HepG2 (cell line): ENCODE data around the gene GATAD2B. TPM values are rescaled to one million over a fixed set of nuclear protein-coding genes. Genes with fewer than 3 reads are reported as not detected.

Experiments
- ATAC-seq: fragments of 200-7000 bp; cut with Tn5 transposase; 3 replicates; pipeline ENCODE4 v1.9.1; 2020; ENCODE audit warnings: mild to moderate bottlenecking, moderate library complexity
- BruUV-seq: library from RNA; stranded (reverse); fragments of 400-500 nt; replicated peaks from 2 replicates; lab custom pipeline; 2021; lab: Mats Ljungman, UMichigan
- CTCF ChIA-PET: fragments of 300-600 bp; formaldehyde crosslinking; extraction: SDS; loops from one replicate; lab custom pipeline; 2021; ENCODE audit warnings: low total read pairs, inconsistent platforms, low intra/inter-chr PET ratio; lab: Yijun Ruan, JAX
- POLR2A ChIA-PET: fragments of 350-600 bp; sonication (Branson Sonifier 250); formaldehyde crosslinking; loops from one replicate; lab custom pipeline; 2020; ENCODE audit warnings: antibody characterized with exemption, inconsistent platforms; lab: Yijun Ruan, JAX
- DNase-seq: peaks from one replicate; pipeline ENCODE4 v3.0.0-alpha.2; 2015; ENCODE audit warnings: low spot score
- FAIRE-seq: peaks from 3 replicates; lab custom pipeline; 2011; peaks lifted over from hg19 to GRCh38; lab: Jason Lieb, UNC
- H2AFZ ChIP-seq: one replicate; pipeline ENCODE4 v1.6.1; 2011; ENCODE audit warnings: low read length, inconsistent platforms
- H3K27ac ChIP-seq: fragments of 300-600 bp; 3 replicates; pipeline ENCODE4 v1.8.0; 2011; ENCODE audit warnings: mixed run types, mild to moderate bottlenecking, mixed read lengths, low read length, inconsistent platforms; ENCODE audit not compliant: insufficient read depth; ENCODE audit errors: extremely low read length
- H3K27me3 ChIP-seq, 2 experiments: fragments of 200-600 bp in 1 of 2; 2 replicates in 1 of 2; 3 replicates in 1 of 2; pipeline versions ENCODE4 v1.6.0 to v1.8.0; 2011; ENCODE audit warnings: low read length in 2 of 2, mild to moderate bottlenecking in 2 of 2, moderate library complexity in 2 of 2, inconsistent platforms in 1 of 2; ENCODE audit not compliant: insufficient read depth in 2 of 2, control insufficient read depth in 1 of 2
- H3K36me3 ChIP-seq, 2 experiments: fragments of 200-600 bp in 1 of 2; replicated peaks in 1 of 2; 2 replicates in 1 of 2; 3 replicates in 1 of 2; pipeline versions ENCODE4 v1.5.1 to v1.8.0; 2011; ENCODE audit warnings: low read length in 2 of 2, inconsistent platforms in 1 of 2; ENCODE audit not compliant: insufficient read depth in 2 of 2, control insufficient read depth in 1 of 2
- H3K4me1 ChIP-seq: 2 replicates; pipeline ENCODE4 v1.5.1; 2012; ENCODE audit warnings: low read length, inconsistent platforms; ENCODE audit not compliant: insufficient read depth
- H3K4me2 ChIP-seq: 2 replicates; pipeline ENCODE4 v1.6.0; 2011; ENCODE audit warnings: low read depth, low read length, inconsistent platforms
- H3K4me3 ChIP-seq, 3 experiments: fragments of 200-600 bp in 1 of 3; sonication (generic), shearing (Covaris generic) in 1 of 3; replicated peaks in 1 of 3; 2 replicates each; pipeline ENCODE4 v1.5.1; 2011 to 2016; ENCODE audit warnings: low read length in 3 of 3, inconsistent platforms in 2 of 3, low read depth in 2 of 3, mild to moderate bottlenecking in 2 of 3, control low read depth in 1 of 3, mixed read lengths in 1 of 3; ENCODE audit not compliant: insufficient read depth in 1 of 3
- H3K79me2 ChIP-seq: one replicate; pipeline ENCODE4 v1.6.1; 2011; ENCODE audit warnings: low read length, inconsistent platforms; ENCODE audit not compliant: insufficient read depth
- H3K9ac ChIP-seq: 2 replicates; pipeline ENCODE4 v1.6.0; 2011; ENCODE audit warnings: mild to moderate bottlenecking, low read depth, low read length, inconsistent platforms; ENCODE audit not compliant: insufficient read depth
- H3K9me3 ChIP-seq: 2 replicates; pipeline ENCODE4 v1.5.1; 2012; ENCODE audit warnings: mild to moderate bottlenecking, low read length
- H4K20me1 ChIP-seq: 2 replicates; pipeline ENCODE4 v1.6.0; 2011; ENCODE audit warnings: inconsistent platforms, mild to moderate bottlenecking, low read length, moderate library complexity; ENCODE audit not compliant: insufficient read depth
- CTCF ChIP-seq: sonication (generic); formaldehyde crosslinking; IDR thresholded peaks from 2 replicates; pipeline ENCODE4 v1.5.0; 2020; ENCODE audit warnings: mild to moderate bottlenecking, missing genetic modification reagents, moderate library complexity
- DPF2 ChIP-seq: sonication (generic); formaldehyde crosslinking; IDR thresholded peaks from 2 replicates; pipeline ENCODE4 v1.4.0; 2020; ENCODE audit warnings: mild to moderate bottlenecking, low read depth, missing genetic modification reagents, borderline replicate concordance
- GABPB1 ChIP-seq: IDR thresholded peaks from 2 replicates; pipeline ENCODE4 v1.6.1; 2016; ENCODE audit warnings: mild to moderate bottlenecking, missing genetic modification reagents, moderate library complexity, missing compliant biosample characterization
- HDAC1 ChIP-seq: sonication (generic); formaldehyde crosslinking; IDR thresholded peaks from 2 replicates; pipeline ENCODE4 v1.5.1; 2020; ENCODE audit warnings: mild to moderate bottlenecking, missing genetic modification reagents
- HOXA3 ChIP-seq: sonication (generic); formaldehyde crosslinking; IDR thresholded peaks from 2 replicates; pipeline ENCODE4 v1.5.0; 2020; ENCODE audit warnings: missing genetic modification reagents
- MAZ ChIP-seq, 2 experiments: sonication (generic) in 1 of 2; formaldehyde crosslinking in 1 of 2; IDR thresholded peaks; 2 replicates each; pipeline versions ENCODE4 v1.5.0 to v1.6.1; 2012 to 2020; ENCODE audit warnings: low read depth in 2 of 2, mild to moderate bottlenecking in 2 of 2, borderline replicate concordance in 1 of 2, improper control_type of control experiment in 1 of 2, low read length in 1 of 2, missing genetic modification reagents in 1 of 2, moderate library complexity in 1 of 2
- MZF1 ChIP-seq: sonication (generic); formaldehyde crosslinking; IDR thresholded peaks from 2 replicates; pipeline ENCODE4 v1.8.1; 2023; ENCODE audit warnings: mild to moderate bottlenecking, missing genetic modification reagents, borderline replicate concordance
- RXRA ChIP-seq: sonication (generic); formaldehyde crosslinking; IDR thresholded peaks from 2 replicates; pipeline ENCODE4 v1.5.1; 2020; ENCODE audit warnings: missing genetic modification reagents
- SALL2 ChIP-seq: sonication (generic); formaldehyde crosslinking; IDR thresholded peaks from 2 replicates; pipeline ENCODE4 v1.8.1; 2023; ENCODE audit warnings: mild to moderate bottlenecking, missing genetic modification reagents, inconsistent platforms
- ZNF263 ChIP-seq: sonication (generic); formaldehyde crosslinking; IDR thresholded peaks from 2 replicates; pipeline ENCODE4 v1.4.0; 2020; ENCODE audit warnings: missing genetic modification reagents
- ZNF792 ChIP-seq: IDR thresholded peaks from 2 replicates; pipeline ENCODE4 v1.6.1; 2016
- WGBS: methylation state at CpG from one replicate; pipeline ENCODE4 v1.1.6; 2017; ENCODE audit warnings: low lambda C conversion rate; 5-methylcytosine and 5-hydroxymethylcytosine counted together
- in situ Hi-C: cut with HindIII; loops from 2 replicates; pipeline ENCODE4 v1.10.0; 2017; ENCODE audit warnings: low pct_unique_long_range_greater_than_20kb; ENCODE audit not compliant: extremely low pct_ligation_motif_present
- intact Hi-C: fragments of 100-400 bp; cut with micrococcal nuclease; formaldehyde crosslinking; loops from one replicate; pipeline ENCODE4 v1.10.0; 2022; ENCODE audit not compliant: unreplicated experiment
- polyA plus RNA-seq, 8 experiments: library from polyadenylated mRNA; depleted of rRNA in 3 of 8; stranded (reverse) in 7 of 8; unstranded in 1 of 8; fragments of >200 nt; fragmentation: Illumina TruSeq in 4 of 8; extraction: Trizol in 4 of 8; gene quantifications; 2 replicates each; pipeline versions ENCODE4 v1.2.1 to v1.2.3, GENCODE V29; 2011 to 2016; ENCODE audit warnings: low read depth in 4 of 8, missing spikeins in 1 of 8, mixed read lengths in 1 of 8; ENCODE audit not compliant: insufficient read depth in 1 of 8
- total RNA-seq, 5 experiments: library from RNA; depleted of rRNA; stranded (reverse); fragments of >200 nt; fragmentation: Illumina TruSeq; extraction: Trizol; gene quantifications; 2 replicates each; pipeline ENCODE4 v1.2.3, GENCODE V29; 2016; ENCODE audit warnings: low read depth in 1 of 5
- TF ChIP-seq, protein P1 (sequence below): sonication (generic); formaldehyde crosslinking; IDR thresholded peaks from 2 replicates; pipeline ENCODE4 v1.5.1; 2020; ENCODE audit warnings: mild to moderate bottlenecking, missing genetic modification reagents, moderate library complexity
- TF ChIP-seq, protein P2 (sequence below): sonication (generic); formaldehyde crosslinking; IDR thresholded peaks from 2 replicates; pipeline ENCODE4 v1.5.0; 2020; ENCODE audit warnings: missing genetic modification reagents
- TF ChIP-seq, protein P3 (sequence below): sonication (generic); formaldehyde crosslinking; IDR thresholded peaks from 2 replicates; pipeline ENCODE4 v1.5.0; 2020; ENCODE audit warnings: mild to moderate bottlenecking, missing genetic modification reagents

GATAD2B gene
- total and polyA plus RNA-seq, 2 of the 13 experiments (the other 11 are each of a cell fraction or from before 2014, with no cell fraction given) = 3.2 to 5.2 TPM

DNA sequence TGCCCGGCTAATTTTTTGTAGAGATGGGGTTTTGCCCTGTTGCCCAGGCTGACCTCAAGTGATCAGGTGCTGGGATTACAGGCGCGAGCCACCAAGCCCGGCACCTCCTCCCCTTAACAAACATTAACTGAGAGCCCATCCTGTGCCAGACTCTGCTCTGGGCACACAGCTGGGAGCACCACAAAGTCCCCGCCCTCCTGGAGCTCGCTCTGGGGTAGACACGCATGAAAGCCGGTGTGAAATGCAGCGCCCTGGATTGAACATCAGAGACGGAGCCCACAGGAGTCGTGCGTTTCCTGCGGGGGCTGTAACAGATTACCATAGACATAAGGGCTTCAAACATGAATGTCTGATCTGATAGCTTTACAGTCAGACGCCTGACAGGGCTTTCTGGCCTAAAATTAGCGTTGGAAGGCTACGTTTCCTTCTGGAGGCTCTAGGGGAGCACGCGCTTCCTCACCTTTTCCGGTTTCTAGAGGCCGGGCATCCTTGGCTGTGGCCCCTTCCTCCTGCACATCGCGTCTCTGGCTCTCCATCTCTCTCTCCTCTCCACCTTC, 133.2 kb downstream of the GATAD2B start:
- no peak for FAIRE-seq
- Histone ChIP-seq H3K4me1 (peaks cover 41% of the 10 kb centered on the region), H3K4me2 (peak overlapping the region; percentile 66), H3K27ac (no peak overlapping the region), H3K36me3 (no peaks in the 10 kb centered on the region), H3K4me3 (peak overlapping the region in 1 of 3 experiments; percentile 47; a peak in 3 of 6 replicates), H3K27me3 (peaks cover 2 to 37% of the 10 kb centered on the region in 2 experiments; a peak in 3 of 5 replicates), H3K79me2 (no peaks in the 10 kb centered on the region), H2AFZ (peak overlapping the region; percentile 48), H3K9ac (no peak overlapping the region), H3K9me3 (no peaks in the 10 kb centered on the region), H4K20me1 (no peaks in the 10 kb centered on the region)
- DNase-seq = no peak
- TF ChIP-seq SALL2 (no peak), DPF2 (CRISPR knock-in tag) (no peak), ZNF263 (CRISPR knock-in tag) (peak; percentile 88), GABPB1 (CRISPR knock-in tag) (0 out of 2 replicates have a peak, but pooled peaks have one; percentile 9), MAZ (IDR thresholded peaks at IDR 0.05; ENCODE audit: borderline replicate concordance, low read depth, low read length) (no peak), MAZ (CRISPR knock-in tag; IDR thresholded peaks at IDR 0.05; ENCODE audit: low read depth) (no peak), HDAC1 (CRISPR knock-in tag) (0 out of 2 replicates have a peak, but pooled peaks have one; percentile 29), HOXA3 (no peak), MZF1 (CRISPR knock-in tag) (no peak), CTCF (CRISPR knock-in tag) (peak; percentile 9; the same call in 1 of the 2 replicates), ZNF792 (CRISPR knock-in tag) (no peak), RXRA (CRISPR knock-in tag) (no peak)
- TF ChIP-seq, protein P1, sequence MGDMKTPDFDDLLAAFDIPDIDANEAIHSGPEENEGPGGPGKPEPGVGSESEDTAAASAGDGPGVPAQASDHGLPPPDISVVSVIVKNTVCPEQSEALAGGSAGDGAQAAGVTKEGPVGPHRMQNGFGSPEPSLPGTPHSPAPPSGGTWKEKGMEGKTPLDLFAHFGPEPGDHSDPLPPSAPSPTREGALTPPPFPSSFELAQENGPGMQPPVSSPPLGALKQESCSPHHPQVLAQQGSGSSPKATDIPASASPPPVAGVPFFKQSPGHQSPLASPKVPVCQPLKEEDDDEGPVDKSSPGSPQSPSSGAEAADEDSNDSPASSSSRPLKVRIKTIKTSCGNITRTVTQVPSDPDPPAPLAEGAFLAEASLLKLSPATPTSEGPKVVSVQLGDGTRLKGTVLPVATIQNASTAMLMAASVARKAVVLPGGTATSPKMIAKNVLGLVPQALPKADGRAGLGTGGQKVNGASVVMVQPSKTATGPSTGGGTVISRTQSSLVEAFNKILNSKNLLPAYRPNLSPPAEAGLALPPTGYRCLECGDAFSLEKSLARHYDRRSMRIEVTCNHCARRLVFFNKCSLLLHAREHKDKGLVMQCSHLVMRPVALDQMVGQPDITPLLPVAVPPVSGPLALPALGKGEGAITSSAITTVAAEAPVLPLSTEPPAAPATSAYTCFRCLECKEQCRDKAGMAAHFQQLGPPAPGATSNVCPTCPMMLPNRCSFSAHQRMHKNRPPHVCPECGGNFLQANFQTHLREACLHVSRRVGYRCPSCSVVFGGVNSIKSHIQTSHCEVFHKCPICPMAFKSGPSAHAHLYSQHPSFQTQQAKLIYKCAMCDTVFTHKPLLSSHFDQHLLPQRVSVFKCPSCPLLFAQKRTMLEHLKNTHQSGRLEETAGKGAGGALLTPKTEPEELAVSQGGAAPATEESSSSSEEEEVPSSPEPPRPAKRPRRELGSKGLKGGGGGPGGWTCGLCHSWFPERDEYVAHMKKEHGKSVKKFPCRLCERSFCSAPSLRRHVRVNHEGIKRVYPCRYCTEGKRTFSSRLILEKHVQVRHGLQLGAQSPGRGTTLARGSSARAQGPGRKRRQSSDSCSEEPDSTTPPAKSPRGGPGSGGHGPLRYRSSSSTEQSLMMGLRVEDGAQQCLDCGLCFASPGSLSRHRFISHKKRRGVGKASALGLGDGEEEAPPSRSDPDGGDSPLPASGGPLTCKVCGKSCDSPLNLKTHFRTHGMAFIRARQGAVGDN = peak; percentile 35; the same call in 1 of the 2 replicates
- TF ChIP-seq, protein P2, sequence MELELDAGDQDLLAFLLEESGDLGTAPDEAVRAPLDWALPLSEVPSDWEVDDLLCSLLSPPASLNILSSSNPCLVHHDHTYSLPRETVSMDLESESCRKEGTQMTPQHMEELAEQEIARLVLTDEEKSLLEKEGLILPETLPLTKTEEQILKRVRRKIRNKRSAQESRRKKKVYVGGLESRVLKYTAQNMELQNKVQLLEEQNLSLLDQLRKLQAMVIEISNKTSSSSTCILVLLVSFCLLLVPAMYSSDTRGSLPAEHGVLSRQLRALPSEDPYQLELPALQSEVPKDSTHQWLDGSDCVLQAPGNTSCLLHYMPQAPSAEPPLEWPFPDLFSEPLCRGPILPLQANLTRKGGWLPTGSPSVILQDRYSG (CRISPR knock-in tag) = no peak
- TF ChIP-seq, protein P3, sequence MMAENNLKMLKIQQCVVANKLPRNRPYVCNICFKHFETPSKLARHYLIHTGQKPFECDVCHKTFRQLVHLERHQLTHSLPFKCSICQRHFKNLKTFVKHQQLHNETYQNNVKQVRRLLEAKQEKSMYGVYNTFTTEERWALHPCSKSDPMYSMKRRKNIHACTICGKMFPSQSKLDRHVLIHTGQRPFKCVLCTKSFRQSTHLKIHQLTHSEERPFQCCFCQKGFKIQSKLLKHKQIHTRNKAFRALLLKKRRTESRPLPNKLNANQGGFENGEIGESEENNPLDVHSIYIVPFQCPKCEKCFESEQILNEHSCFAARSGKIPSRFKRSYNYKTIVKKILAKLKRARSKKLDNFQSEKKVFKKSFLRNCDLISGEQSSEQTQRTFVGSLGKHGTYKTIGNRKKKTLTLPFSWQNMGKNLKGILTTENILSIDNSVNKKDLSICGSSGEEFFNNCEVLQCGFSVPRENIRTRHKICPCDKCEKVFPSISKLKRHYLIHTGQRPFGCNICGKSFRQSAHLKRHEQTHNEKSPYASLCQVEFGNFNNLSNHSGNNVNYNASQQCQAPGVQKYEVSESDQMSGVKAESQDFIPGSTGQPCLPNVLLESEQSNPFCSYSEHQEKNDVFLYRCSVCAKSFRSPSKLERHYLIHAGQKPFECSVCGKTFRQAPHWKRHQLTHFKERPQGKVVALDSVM = 0 out of 2 replicates have a peak, but pooled peaks have one; percentile 5
- in situ Hi-C loops (no loop called here), intact Hi-C loops (no loop called here)
- BruUV-seq = no TSS peak
- WGBS = 36% methylated on average over 10 of the region's 22 CpGs
- ATAC-seq = peak; percentile 18
- CTCF ChIA-PET = no interaction called here
- POLR2A ChIA-PET = interaction anchor here (3.8 kb wide), 1 partner anchor 201 kb away, joined by 17 read pairs; the partner anchor contains the start of gene RPS27
